Loucy (cell line): ENCODE results near the gene PTPRB.

Experiments
- H2AFZ ChIP-seq: fragments of 200-600 bp; sonication (generic); 2 replicates; pipeline ENCODE4 v1.6.0; 2016; ENCODE audit warnings: antibody characterized with exemption, mild to moderate bottlenecking, low read length, moderate library complexity
- H3F3A ChIP-seq: fragments of 200-600 bp; 2 replicates; pipeline ENCODE4 v1.6.0; 2016; ENCODE audit warnings: antibody characterized with exemption, low read depth, mild to moderate bottlenecking
- H3K27me3 ChIP-seq: fragments of 200-600 bp; sonication (generic); 2 replicates; pipeline ENCODE4 v1.6.1; 2014; ENCODE audit warnings: low read length, mild to moderate bottlenecking; ENCODE audit not compliant: insufficient read depth, poor library complexity, severe bottlenecking
- H3K36me3 ChIP-seq: fragments of 200-600 bp; sonication (generic); 2 replicates; pipeline ENCODE4 v1.6.1; 2016; ENCODE audit warnings: low read length; ENCODE audit not compliant: insufficient read depth
- H3K4me1 ChIP-seq: fragments of 200-600 bp; sonication (generic); 2 replicates; pipeline ENCODE4 v1.5.1; 2014; ENCODE audit warnings: low read length, mild to moderate bottlenecking; ENCODE audit not compliant: insufficient read depth, poor library complexity, severe bottlenecking
- H3K4me2 ChIP-seq: fragments of 200-600 bp; sonication (generic); 2 replicates; pipeline ENCODE4 v1.6.0; 2014; ENCODE audit warnings: antibody characterized with exemption, low read length, low read depth, mild to moderate bottlenecking; ENCODE audit not compliant: poor library complexity, severe bottlenecking
- H3K4me3 ChIP-seq: fragments of 200-600 bp; sonication (generic); 2 replicates; pipeline ENCODE4 v1.5.1; 2014; ENCODE audit warnings: low read length, mild to moderate bottlenecking, mixed read lengths; ENCODE audit not compliant: poor library complexity, severe bottlenecking
- H3K79me2 ChIP-seq: fragments of 200-600 bp; sonication (generic); 2 replicates; pipeline ENCODE4 v1.6.1; 2014; ENCODE audit warnings: low read length; ENCODE audit not compliant: insufficient read depth
- H3K9ac ChIP-seq: fragments of 200-600 bp; sonication (generic); 2 replicates; pipeline ENCODE4 v1.6.0; 2014; ENCODE audit warnings: mild to moderate bottlenecking, low read depth, low read length, moderate library complexity; ENCODE audit not compliant: poor library complexity, severe bottlenecking
- H3K9me2 ChIP-seq: fragments of 200-600 bp; sonication (generic); replicated peaks from 2 replicates; pipeline ENCODE4 v1.6.1; 2016; ENCODE audit warnings: low read depth, low read length, mixed read lengths
- H3K9me3 ChIP-seq: fragments of 200-600 bp; sonication (generic); 2 replicates; pipeline ENCODE4 v1.6.1; 2014; ENCODE audit warnings: mild to moderate bottlenecking, antibody characterized with exemption, low read length, low read depth; ENCODE audit not compliant: insufficient read depth
- H4K20me1 ChIP-seq: fragments of 200-600 bp; sonication (generic); 2 replicates; pipeline ENCODE4 v1.6.0; 2014; ENCODE audit warnings: antibody characterized with exemption, low read length, mild to moderate bottlenecking; ENCODE audit not compliant: insufficient read depth, poor library complexity, severe bottlenecking
- EZH2phosphoT487 ChIP-seq: fragments of 200-600 bp; IDR thresholded peaks from 2 replicates; pipeline ENCODE4 v1.6.1; 2018; ENCODE audit warnings: antibody characterized with exemption, mild to moderate bottlenecking, moderate library complexity, borderline replicate concordance
- TF ChIP-seq, protein P1 (sequence below): fragments of 200-600 bp; sonication (generic); conservative IDR thresholded peaks from 2 replicates; pipeline ENCODE4 v1.5.1; 2014; ENCODE audit warnings: mild to moderate bottlenecking, antibody characterized with exemption, low read length

The PTPRB gene

DNA sequence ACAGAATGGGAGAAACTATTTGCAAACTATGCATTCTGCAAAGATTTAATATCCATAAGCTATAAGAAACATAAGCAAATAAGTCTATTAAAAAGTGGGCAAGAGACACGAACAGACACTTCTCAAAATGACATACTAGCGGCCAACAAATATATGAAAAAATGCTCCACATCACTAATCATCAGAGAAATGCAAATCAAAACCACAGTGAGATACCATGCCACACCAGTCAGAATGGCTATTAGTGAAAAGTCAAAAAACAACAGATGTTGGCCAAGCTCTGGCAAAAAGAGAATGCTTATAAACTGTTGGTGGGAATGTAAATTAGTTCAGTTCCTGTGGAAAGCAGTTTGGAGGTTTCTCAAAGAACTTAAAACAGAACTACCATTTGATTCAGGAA is 149.8 kb downstream of the PTPRB start:
- H3K4me3 ChIP-seq: no peak overlapping the region
- H3F3A ChIP-seq: no peaks in the 10 kb centered on the region
- no peak overlapping the region for H3K9ac ChIP-seq
- H3K79me2 ChIP-seq: no peaks in the 10 kb centered on the region
- H2AFZ ChIP-seq: no peak overlapping the region
- H3K4me1 ChIP-seq: no peaks in the 10 kb centered on the region
- no peaks in the 10 kb centered on the region for H3K9me2 ChIP-seq
- H3K27me3 ChIP-seq: no peaks in the 10 kb centered on the region
- no peak overlapping the region for H3K4me2 ChIP-seq
- 0 out of 2 replicates have a peak, but pooled peaks cover 6% of the 10 kb centered on the region for H3K9me3 ChIP-seq
- no peaks in the 10 kb centered on the region for H3K36me3 ChIP-seq
- no peaks in the 10 kb centered on the region for H4K20me1 ChIP-seq
- no peak for TF ChIP-seq EZH2phosphoT487
- TF ChIP-seq, protein P1, sequence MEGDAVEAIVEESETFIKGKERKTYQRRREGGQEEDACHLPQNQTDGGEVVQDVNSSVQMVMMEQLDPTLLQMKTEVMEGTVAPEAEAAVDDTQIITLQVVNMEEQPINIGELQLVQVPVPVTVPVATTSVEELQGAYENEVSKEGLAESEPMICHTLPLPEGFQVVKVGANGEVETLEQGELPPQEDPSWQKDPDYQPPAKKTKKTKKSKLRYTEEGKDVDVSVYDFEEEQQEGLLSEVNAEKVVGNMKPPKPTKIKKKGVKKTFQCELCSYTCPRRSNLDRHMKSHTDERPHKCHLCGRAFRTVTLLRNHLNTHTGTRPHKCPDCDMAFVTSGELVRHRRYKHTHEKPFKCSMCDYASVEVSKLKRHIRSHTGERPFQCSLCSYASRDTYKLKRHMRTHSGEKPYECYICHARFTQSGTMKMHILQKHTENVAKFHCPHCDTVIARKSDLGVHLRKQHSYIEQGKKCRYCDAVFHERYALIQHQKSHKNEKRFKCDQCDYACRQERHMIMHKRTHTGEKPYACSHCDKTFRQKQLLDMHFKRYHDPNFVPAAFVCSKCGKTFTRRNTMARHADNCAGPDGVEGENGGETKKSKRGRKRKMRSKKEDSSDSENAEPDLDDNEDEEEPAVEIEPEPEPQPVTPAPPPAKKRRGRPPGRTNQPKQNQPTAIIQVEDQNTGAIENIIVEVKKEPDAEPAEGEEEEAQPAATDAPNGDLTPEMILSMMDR: no peak

DNA sequence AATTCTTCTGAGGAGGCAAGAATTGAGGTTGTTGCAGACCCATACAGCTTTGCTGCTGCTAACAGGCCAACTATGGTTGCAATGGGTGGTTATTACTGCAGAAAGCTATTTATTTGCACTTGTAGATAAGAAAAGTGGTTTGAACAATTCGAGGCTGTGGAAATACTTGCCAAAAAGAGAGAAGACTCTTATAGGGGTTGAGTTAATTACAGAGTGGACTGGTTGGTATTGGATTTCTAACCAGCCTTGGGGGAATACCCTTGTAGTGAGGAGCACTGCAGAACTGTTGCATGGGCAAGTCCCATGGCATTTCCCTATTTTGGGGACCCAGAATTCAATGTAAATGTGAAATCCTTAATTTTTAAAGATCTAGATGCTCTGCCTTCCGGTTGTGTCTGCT is 150.6 kb downstream of the PTPRB start:
- H3K27me3 ChIP-seq: no peaks in the 10 kb centered on the region
- H3K9me2 ChIP-seq: no peaks in the 10 kb centered on the region
- H3K36me3 ChIP-seq: no peaks in the 10 kb centered on the region
- H3K4me2 ChIP-seq: no peak overlapping the region
- H3K79me2 ChIP-seq: no peaks in the 10 kb centered on the region
- no peak overlapping the region for H3K4me3 ChIP-seq
- 0 out of 2 replicates have a peak, but pooled peaks cover 6% of the 10 kb centered on the region for H3K9me3 ChIP-seq
- H4K20me1 ChIP-seq: no peaks in the 10 kb centered on the region
- TF ChIP-seq, protein P1: no peak
- no peak for TF ChIP-seq EZH2phosphoT487
- no peaks in the 10 kb centered on the region for H3K4me1 ChIP-seq
- H2AFZ ChIP-seq: no peak overlapping the region
- no peak overlapping the region for H3K9ac ChIP-seq
- no peaks in the 10 kb centered on the region for H3F3A ChIP-seq

DNA sequence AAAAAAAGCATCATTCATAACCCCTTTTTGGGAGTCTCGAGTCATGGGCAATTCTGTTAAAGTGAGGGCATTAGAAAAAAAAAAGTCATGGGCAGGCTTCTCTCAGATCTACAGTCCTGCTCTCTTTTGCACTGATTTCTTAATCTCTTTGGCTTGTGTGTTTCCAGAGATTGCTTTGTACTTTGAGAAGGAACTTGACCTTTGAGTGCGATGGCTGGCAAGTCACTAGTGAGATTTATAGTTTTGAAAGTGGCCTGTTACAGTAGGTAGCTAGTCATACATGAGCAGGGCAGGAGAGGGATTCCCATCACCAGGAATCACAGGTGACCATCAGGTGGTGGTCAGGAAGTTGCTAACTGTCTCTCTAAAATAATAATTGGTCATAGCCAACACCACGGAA is 151.5 kb downstream of the PTPRB start:
- no peak overlapping the region for H3K4me2 ChIP-seq

More for the DNA sequence above, 151.5 kb downstream of the PTPRB start:
- Histone ChIP-seq H3K4me3 (no peak overlapping the region), H3K79me2 (no peaks in the 10 kb centered on the region), H4K20me1 (no peaks in the 10 kb centered on the region), H3K9me3 (0 out of 2 replicates have a peak, but pooled peaks cover 6% of the 10 kb centered on the region), H3K9me2 (no peaks in the 10 kb centered on the region), H3F3A (no peaks in the 10 kb centered on the region), H3K4me1 (no peaks in the 10 kb centered on the region), H3K27me3 (no peaks in the 10 kb centered on the region), H3K9ac (no peak overlapping the region), H3K36me3 (no peaks in the 10 kb centered on the region), H2AFZ (no peak overlapping the region)
- TF ChIP-seq, protein P1: no peak
- TF ChIP-seq EZH2phosphoT487: no peak
